GM12891 (cell line): ENCODE data around the gene CDKN2B.

Experiments used
- DNase-seq: peaks from one replicate; pipeline ENCODE4 v3.0.0; 2011; ENCODE audit warnings: low spot score; ENCODE audit not compliant: insufficient read length
- FAIRE-seq: peaks from 2 replicates; lab custom pipeline; 2011; peaks lifted over from hg19 to GRCh38; lab: Jason Lieb, UNC
- PAX5 ChIP-seq: IDR thresholded peaks from 2 replicates; pipeline ENCODE4 v1.6.1; 2011; ENCODE audit warnings: low read length, moderate library complexity, mild to moderate bottlenecking; ENCODE audit not compliant: insufficient read depth, severe bottlenecking
- POLR2A ChIP-seq: IDR thresholded peaks from 2 replicates; pipeline ENCODE4 v1.6.1; 2011; ENCODE audit warnings: low read depth, low read length, control low read depth
- POLR2AphosphoS5 ChIP-seq: IDR thresholded peaks from 2 replicates; pipeline ENCODE4 v1.6.1; 2011; ENCODE audit warnings: low read depth, low read length, control low read depth
- POU2F2 ChIP-seq: IDR thresholded peaks from 2 replicates; pipeline ENCODE4 v1.6.1; 2011; ENCODE audit warnings: low read depth, mild to moderate bottlenecking, control low read depth, low read length, moderate library complexity
- SPI1 ChIP-seq: IDR thresholded peaks from 2 replicates; pipeline ENCODE4 v1.6.1; 2011; ENCODE audit warnings: low read depth, low read length, control low read depth
- TAF1 ChIP-seq: IDR thresholded peaks from 2 replicates; pipeline ENCODE4 v1.6.1; 2011; ENCODE audit warnings: low read depth, low read length, control low read depth

CDKN2B gene

DNA sequence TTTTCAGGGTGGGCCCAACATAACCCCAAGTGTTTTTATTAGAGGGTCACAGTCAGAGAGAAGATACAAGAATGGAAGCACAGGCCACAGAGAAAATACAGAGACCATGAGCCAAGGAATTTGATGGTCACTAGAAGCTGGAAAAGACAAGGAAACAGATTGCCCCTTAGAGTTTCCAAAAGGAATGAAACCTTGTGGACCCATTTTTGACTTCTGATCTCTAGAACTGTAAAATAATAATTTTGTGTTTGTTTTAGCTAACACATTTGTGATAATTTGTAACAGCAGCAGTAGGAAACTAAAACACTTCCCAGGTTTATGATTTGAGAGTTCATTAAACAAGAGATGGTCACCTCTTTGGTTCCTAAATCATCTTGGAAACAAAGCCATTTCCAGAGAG, 36.7 kb downstream of the CDKN2B start:
- no peak for DNase-seq
- TF ChIP-seq PAX5 (no peak), TAF1 (no peak), POLR2A (no peak), POU2F2 (no peak), POLR2AphosphoS5 (no peak), SPI1 (no peak)
- FAIRE-seq: no peak

DNA sequence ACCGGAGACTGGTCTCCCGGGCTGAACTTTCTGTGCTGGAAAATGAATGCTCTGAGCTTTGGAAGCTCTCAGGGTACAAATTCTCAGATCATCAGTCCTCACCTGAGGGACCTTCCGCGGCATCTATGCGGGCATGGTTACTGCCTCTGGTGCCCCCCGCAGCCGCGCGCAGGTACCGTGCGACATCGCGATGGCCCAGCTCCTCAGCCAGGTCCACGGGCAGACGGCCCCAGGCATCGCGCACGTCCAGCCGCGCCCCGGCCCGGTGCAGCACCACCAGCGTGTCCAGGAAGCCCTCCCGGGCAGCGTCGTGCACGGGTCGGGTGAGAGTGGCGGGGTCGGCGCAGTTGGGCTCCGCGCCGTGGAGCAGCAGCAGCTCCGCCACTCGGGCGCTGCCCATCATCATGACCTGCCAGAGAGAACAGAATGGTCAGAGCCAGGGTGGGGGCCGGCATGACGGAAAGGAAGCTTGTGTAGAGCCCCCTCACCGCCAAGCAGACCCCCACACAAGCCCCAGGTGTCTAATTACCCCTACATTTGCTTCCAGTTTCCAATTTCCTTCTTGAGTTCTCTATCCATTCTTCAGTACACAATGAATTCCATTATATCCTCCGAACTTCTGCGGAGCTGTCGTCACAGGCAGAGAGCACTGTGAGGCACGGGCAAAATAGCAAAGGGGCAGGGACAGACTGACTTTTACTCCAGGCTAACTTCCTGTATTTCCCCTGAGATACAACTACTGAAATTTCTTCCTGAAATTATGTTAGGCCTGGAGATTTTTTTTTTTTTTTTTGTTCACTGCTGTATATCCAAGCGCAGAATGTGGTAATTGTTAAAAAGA, 38.1 kb downstream of the CDKN2B start:
- TF ChIP-seq POU2F2 (no peak), SPI1 (no peak), POLR2AphosphoS5 (no peak), PAX5 (no peak), POLR2A (no peak), TAF1 (no peak)
- FAIRE-seq: peak; percentile 9
- no peak for DNase-seq

DNA sequence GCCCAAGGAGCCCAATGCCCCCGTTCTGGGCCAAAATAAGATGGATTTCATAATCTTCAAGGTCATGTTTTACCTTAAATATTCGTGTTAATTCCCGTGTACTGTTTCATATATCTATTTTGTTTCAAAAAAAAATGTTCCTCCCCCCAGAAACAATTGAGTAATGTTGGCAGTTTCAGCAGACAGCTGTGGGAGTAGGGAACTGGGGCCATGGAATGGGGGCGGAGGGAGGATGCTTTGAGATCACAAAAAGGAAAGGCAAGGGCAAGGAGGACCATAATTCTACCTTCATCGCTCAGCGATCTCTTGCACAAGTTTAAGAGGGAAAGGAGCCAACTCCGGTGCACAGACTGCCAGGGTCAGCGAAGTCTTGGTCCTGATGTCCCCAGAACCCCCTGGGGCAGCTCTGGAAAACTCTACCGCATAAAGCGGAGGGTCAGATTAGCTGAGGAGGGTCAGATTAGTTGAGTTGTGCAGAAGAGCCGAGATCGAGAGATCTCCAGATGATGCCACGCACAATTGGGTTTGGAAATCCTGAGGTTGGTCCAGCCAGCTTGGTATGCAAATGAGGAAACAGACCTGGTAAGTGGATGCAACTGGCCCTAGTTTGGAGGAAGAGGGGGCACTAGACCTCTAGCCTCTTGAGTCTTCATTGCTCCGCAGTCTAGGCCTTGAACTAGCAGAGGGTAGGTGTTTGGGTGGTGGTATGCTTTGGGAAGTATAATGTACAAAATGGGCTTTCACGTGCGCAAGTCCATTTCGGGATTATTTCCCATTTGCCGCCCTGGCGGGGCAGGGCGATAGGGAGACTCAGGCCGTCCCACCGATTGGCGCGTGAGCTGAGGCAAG, 38.9 kb downstream of the CDKN2B start:
- no peak for FAIRE-seq
- no peak for TF ChIP-seq POU2F2
- TF ChIP-seq TAF1: no peak
- TF ChIP-seq POLR2A: no peak
- TF ChIP-seq PAX5: no peak
- no peak for TF ChIP-seq SPI1

DNA sequence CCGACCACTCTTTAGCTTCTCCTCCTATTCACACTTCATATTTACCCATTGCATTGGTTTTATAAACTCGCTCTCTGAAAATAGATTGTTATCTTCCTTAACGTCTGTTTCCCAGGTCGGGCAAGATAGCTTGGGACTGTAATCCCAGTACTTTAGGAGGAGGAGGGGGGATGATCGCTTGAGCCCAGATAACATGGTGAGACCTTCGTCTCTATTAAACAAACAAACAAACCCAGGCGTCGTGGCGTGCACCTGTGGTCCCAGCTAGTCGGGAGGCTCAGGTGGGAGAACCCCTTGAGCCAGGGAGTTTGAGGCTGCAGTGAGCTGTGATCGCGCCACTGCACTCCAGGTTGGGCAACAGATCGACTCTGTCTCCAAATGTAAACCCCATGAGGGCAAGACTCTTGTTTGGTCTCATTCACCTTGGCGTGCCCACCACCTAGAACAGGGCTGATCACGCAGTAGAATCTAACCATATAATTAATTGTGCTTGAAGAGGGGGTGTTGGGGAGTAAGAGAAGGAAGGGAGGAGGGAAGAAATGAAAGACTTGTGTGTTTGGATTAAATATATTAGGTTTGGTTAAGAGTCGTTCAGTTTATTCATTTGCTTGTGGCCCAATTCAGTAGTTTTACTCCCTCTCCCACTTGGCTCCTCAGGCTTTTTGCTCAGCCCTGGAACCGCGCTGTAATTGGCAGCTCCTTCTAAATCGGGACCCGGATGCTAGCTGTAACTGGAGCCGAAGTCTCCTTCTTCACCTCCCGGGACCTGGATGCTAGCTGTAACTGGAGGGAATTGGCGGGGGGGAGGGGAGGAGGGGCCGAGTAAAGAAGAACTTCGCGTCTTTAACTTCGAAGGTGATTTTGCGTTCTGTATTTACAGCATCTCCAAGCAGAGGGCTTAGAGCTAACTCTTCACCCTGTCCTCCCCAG, 39.8 kb downstream of the CDKN2B start:
- TF ChIP-seq POLR2AphosphoS5: no peak
- TF ChIP-seq POLR2A: no peak
- no peak for TF ChIP-seq PAX5
- no peak for TF ChIP-seq SPI1
- no peak for TF ChIP-seq TAF1
- TF ChIP-seq POU2F2: no peak
- DNase-seq: no peak
- FAIRE-seq: no peak

More for the DNA sequence above, 38.9 kb downstream of the CDKN2B start:
- no peak for DNase-seq

DNA sequence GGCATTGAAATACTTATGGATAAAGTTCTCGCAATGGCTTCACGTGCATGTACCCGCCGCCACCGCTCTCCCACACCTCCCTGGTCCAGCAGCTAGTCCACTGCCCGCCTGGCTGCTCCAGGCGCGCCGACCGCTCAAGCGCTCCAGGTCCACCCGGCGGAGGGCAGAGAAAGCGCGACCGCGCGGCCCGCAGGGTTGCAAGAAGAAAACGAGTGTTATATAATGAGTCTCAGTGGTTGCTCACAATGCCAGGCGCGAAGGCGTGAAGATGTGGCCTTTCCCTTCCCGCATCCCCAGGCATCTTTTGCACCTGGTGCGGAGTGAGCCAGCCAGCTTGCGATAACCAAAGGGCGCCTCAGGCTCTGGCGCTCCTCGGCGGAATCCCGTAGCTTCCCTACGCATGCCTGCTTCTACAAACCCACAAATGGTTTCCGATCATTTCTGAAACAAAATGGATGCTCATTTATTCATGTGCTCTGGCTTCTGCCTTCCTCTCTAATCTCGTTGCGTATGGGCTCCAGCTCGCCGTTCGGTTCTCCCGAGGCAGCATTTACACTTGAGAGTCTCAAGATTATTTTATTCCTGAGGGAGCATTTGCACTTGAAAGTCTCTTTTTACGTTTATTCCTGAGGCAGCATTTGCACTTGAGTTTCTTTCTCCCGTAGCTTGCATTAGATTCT, 40.6 kb downstream of the CDKN2B start:
- DNase-seq: no peak
- no peak for FAIRE-seq
- TF ChIP-seq TAF1 (no peak), PAX5 (no peak), POLR2AphosphoS5 (no peak), POLR2A (no peak), POU2F2 (no peak), SPI1 (no peak)

DNA sequence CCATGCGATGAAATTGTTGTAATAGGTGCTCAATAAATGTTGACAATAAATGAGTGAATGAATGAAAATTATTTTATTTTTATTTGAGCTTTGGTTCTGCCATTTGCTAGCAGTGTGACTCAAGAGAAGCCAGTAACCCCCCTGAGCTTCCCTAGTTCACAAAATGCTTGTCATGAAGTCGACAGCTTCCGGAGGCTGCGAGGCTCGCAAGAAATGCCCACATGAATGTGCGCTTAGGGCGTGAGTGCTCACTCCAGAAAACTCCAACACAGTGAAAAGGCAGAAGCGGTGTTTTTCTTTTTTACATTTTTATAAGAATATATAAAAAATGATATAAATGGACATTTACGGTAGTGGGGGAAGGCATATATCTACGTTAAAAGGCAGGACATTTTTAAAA, 41.4 kb downstream of the CDKN2B start:
- DNase-seq (no peak), FAIRE-seq (no peak)
- no peak for TF ChIP-seq POU2F2
- no peak for TF ChIP-seq PAX5
- no peak for TF ChIP-seq SPI1
- TF ChIP-seq POLR2AphosphoS5: no peak
- TF ChIP-seq POLR2A: no peak
- no peak for TF ChIP-seq TAF1

DNA sequence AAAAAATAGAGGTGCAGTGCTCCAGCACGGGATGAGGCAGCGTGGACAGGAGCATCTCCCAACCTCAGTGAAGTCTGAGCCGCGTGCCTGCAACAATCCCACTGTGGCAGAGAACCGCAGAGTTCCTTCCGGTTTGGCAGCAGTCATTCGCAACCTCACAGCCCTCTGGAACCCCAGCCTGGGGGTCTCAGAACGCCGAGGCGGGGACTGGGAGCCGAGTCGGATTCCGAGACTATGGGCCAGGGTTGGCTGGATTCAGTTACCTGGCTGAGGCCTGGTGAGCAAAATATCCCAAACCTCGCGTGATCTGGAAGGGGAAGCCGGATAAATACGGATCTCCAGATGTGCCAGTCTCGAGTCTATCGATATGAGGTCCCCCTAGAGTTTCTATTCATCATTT, 41.9 kb downstream of the CDKN2B start:
- FAIRE-seq (no peak), DNase-seq (no peak)
- TF ChIP-seq SPI1: no peak
- no peak for TF ChIP-seq TAF1
- TF ChIP-seq POLR2A: no peak
- no peak for TF ChIP-seq PAX5
- no peak for TF ChIP-seq POLR2AphosphoS5
- no peak for TF ChIP-seq POU2F2

DNA sequence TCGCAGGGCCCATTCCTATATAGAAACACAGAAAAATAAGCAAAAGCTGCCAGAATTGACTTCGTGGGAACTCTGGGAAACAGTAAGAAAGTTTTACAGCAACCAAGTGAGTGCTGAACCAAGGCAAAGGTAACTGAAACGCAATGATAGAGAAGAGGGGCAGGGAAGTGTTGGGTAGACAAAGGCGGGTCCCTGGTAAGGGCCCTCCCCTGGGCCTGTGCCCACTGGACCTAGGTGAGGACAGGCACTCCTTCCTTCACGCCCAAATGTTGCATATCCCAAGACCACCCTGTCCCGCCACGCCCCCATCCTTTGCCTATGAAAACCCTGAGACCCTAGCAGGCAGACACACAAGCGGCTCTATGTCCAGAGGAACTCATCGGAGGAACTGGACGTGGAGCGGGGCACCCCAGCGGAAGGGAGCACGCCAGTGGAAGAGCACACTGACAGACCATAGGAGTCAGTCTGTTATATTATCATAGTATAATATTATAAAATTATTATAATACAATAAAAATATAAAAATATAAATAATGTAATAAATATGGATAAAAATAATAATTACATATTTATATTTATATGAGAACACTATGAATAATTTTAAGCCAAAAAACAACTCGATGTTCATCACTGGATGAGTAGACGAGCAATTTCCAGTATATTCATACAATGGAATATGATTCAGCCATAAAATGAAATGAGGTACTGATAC, 42.8 kb downstream of the CDKN2B start:
- TF ChIP-seq POLR2A (no peak), PAX5 (no peak), SPI1 (no peak), POLR2AphosphoS5 (no peak), TAF1 (no peak), POU2F2 (no peak)
- DNase-seq (no peak), FAIRE-seq (no peak)

DNA sequence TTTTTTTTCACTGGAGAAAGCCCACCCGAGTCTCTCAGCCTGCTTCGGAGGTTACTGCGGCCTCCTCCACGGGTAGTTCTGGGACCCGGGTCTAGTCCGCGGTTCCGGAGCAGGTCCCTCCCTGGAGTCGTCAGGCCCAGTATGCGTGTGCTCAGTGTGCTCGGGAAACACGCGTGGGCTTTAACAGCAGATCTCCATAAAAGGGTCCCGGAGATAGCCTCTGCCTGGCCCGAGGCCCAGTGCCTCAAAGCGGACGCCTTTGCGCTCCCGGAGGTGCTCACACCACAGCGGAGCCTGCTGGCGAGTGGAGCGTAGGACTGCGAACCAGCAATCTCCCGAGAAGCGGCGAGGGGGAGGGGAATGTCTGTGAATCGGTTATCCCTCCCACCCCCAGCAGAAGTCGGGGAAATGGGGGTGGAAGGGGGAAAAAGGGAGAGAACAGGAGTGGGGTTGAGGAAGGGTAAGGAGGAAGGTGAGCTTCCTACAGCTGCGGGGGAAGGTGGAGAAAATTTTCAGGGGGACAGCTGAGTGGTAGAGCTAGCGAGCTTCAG, 43.6 kb downstream of the CDKN2B start:
- TF ChIP-seq POLR2AphosphoS5: no peak
- no peak for TF ChIP-seq POLR2A
- TF ChIP-seq TAF1: no peak
- no peak for TF ChIP-seq POU2F2
- TF ChIP-seq SPI1: no peak
- no peak for TF ChIP-seq PAX5
- FAIRE-seq (peak; percentile 48), DNase-seq (peak; percentile 55)
